ENCODE data around the gene ADAM15.

GRCh38 chr1:155012776-155013602 lies 38.1 kb upstream of the ADAM15 start:
- TF ChIP-seq, protein P1, sequence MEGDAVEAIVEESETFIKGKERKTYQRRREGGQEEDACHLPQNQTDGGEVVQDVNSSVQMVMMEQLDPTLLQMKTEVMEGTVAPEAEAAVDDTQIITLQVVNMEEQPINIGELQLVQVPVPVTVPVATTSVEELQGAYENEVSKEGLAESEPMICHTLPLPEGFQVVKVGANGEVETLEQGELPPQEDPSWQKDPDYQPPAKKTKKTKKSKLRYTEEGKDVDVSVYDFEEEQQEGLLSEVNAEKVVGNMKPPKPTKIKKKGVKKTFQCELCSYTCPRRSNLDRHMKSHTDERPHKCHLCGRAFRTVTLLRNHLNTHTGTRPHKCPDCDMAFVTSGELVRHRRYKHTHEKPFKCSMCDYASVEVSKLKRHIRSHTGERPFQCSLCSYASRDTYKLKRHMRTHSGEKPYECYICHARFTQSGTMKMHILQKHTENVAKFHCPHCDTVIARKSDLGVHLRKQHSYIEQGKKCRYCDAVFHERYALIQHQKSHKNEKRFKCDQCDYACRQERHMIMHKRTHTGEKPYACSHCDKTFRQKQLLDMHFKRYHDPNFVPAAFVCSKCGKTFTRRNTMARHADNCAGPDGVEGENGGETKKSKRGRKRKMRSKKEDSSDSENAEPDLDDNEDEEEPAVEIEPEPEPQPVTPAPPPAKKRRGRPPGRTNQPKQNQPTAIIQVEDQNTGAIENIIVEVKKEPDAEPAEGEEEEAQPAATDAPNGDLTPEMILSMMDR (IDR thresholded peaks at IDR 0.05) = no peak
- no peak for TF ChIP-seq POLR2A (IDR thresholded peaks at IDR 0.05)
